ENCODE data around the gene KRTAP10-4. TPM values are rescaled to one million over a fixed set of nuclear protein-coding genes. Genes with fewer than 3 reads are reported as not detected.

Gene KRTAP10-4
- total and polyA plus RNA-seq, 2 donors (not counting 3 experiments of a cell fraction or from before 2014, with no cell fraction given) = not detected

DNA sequence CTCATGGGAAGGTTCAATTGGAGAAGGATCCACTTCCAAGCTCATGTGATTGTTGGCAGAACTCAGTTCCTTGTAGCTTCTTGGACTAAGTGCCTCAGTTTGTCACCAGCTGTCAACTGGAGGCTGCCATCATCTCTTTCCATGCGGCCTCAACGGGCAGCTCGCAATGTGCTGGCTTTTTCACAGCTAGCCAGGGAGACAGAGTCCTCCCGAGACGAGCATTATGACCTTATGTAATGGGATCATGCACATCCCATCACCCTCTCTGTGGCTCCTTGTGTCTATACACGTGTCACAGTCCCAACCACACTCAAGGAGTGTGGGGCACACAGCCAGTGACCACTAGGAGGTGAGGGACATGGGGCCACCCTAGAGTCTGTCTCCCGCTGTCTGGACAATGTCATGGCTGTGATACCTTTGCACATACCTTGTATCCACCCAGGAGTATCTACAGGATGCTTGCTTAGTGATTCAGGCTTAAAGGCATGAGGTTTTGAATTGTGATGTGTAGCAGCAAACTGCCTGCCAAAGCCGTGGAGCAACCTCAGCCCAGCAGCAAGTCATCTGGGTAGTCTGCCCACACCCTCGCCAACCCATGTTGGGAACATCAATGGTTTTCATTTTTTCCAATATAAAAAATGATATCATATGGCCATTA is 22.7 kb downstream of the KRTAP10-4 start:
- TF ChIP-seq, protein P1, sequence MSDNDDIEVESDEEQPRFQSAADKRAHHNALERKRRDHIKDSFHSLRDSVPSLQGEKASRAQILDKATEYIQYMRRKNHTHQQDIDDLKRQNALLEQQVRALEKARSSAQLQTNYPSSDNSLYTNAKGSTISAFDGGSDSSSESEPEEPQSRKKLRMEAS (IDR thresholded peaks at IDR 0.05; ENCODE audit: insufficient read depth, insufficient read length) = no peak
- TF ChIP-seq JUN (IDR thresholded peaks at IDR 0.05; ENCODE audit: borderline replicate concordance, insufficient read depth, insufficient read length, low read depth) (no peak), EZH2 (IDR thresholded peaks at IDR 0.05; ENCODE audit: borderline replicate concordance, low read depth, low read length, severe bottlenecking) (no peak), POLR2A (IDR thresholded peaks at IDR 0.05; ENCODE audit: low read depth, low read length) (no peak), MYC (IDR thresholded peaks at IDR 0.05; ENCODE audit: low read depth, low read length) (no peak), FOS (IDR thresholded peaks at IDR 0.05; ENCODE audit: borderline replicate concordance, insufficient read depth, low read length) (no peak), GATA2 (IDR thresholded peaks at IDR 0.05; ENCODE audit: insufficient read depth, insufficient read length, low read depth, low read length) (no peak), POLR2AphosphoS5 (IDR thresholded peaks at IDR 0.05; ENCODE audit: insufficient read depth, low read depth, low read length) (no peak)
- TF ChIP-seq, protein P2, sequence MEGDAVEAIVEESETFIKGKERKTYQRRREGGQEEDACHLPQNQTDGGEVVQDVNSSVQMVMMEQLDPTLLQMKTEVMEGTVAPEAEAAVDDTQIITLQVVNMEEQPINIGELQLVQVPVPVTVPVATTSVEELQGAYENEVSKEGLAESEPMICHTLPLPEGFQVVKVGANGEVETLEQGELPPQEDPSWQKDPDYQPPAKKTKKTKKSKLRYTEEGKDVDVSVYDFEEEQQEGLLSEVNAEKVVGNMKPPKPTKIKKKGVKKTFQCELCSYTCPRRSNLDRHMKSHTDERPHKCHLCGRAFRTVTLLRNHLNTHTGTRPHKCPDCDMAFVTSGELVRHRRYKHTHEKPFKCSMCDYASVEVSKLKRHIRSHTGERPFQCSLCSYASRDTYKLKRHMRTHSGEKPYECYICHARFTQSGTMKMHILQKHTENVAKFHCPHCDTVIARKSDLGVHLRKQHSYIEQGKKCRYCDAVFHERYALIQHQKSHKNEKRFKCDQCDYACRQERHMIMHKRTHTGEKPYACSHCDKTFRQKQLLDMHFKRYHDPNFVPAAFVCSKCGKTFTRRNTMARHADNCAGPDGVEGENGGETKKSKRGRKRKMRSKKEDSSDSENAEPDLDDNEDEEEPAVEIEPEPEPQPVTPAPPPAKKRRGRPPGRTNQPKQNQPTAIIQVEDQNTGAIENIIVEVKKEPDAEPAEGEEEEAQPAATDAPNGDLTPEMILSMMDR (IDR thresholded peaks at IDR 0.05; ENCODE audit: extremely low read depth in 1 of 2, insufficient read depth in 1 of 2, low read depth in 1 of 2, low read length in 2 of 2) = no peak
- dilution Hi-C loops (cut with MboI; ENCODE audit: extremely low pct_ligation_motif_present, low sequenced_read_pairs) = no loop called here

More for the DNA sequence above, 22.7 kb downstream of the KRTAP10-4 start:
- H3K9me3 ChIP-seq (replicated peaks; ENCODE audit: control insufficient read depth, insufficient read depth, low read length) = no peaks in the 10 kb centered on the region
- H2AFZ ChIP-seq (ENCODE audit: low read depth, low read length) = no peak overlapping the region
- H4K20me1 ChIP-seq (replicated peaks; ENCODE audit: control insufficient read depth, extremely low read depth, insufficient read depth, low read length) = no peaks in the 10 kb centered on the region
- POLR2A ChIA-PET = no interaction called here
- H3K36me3 ChIP-seq (ENCODE audit: control insufficient read depth in 2 of 2, extremely low read depth in 1 of 2, insufficient read depth in 2 of 2, low read length in 2 of 2) = no peaks in the 10 kb centered on the region
- H3K27ac ChIP-seq (ENCODE audit: insufficient read depth, low read depth, low read length) = no peak overlapping the region
- no TSS peak for BruUV-seq (replicated peaks)
- no peak overlapping the region for H3K4me3 ChIP-seq (replicated peaks in 1 of 3; ENCODE audit: insufficient read depth in 1 of 3, low read depth in 1 of 3, low read length in 3 of 3)
- DNase-seq (ENCODE audit: low read depth, low spot score) = no peak
- CTCF ChIA-PET = interaction anchor here (1.1 to 1.7 kb wide), 2 partner anchors 197 kb away, joined by 4 to 5 read pairs; no protein-coding TSS in a partner anchor
- H3K9ac ChIP-seq (replicated peaks; ENCODE audit: extremely low read depth, insufficient read depth, low read length) = no peak overlapping the region
- H3K4me2 ChIP-seq (ENCODE audit: insufficient read depth, low read length) = no peak overlapping the region
- no peaks in the 10 kb centered on the region for H3K4me1 ChIP-seq (ENCODE audit: control insufficient read depth, extremely low read depth, insufficient read depth, low read length)
- H3K27me3 ChIP-seq (ENCODE audit: control insufficient read depth in 2 of 2, insufficient read depth in 2 of 2, low read length in 2 of 2) = peaks cover 0 to 2% of the 10 kb centered on the region in 2 experiments
- intact Hi-C loops (cut with micrococcal nuclease) = no loop called here
- no peaks in the 10 kb centered on the region for H3K9me1 ChIP-seq (replicated peaks; ENCODE audit: control insufficient read depth, extremely low read depth, insufficient read depth, low read length)
- H3K79me2 ChIP-seq (ENCODE audit: control insufficient read depth, insufficient read depth, low read length) = no peaks in the 10 kb centered on the region
- FAIRE-seq = no peak

All from endothelial cell of umbilical vein (primary cell).